ENCODE data around the gene MYL2.

The MYL2 gene

DNA sequence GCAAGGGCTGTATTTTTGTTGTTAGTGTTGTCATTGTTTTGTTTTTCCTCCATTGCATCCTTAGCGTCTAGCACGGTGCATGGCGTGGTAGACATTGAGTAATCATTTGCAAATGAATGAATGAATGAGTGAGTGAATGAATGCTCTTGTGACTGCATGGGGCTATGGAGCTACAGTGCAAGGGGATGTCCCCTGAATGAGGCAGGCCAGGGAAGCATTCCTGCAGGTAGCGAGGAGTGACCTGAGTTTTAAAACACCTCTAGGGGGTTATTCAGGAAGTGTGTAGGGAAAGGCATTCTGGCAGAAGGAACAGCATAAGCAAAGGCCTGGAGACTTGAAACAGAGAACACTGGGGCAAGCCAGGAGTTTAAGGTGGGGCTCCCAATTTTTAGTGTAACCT, 16.9 kb downstream of the MYL2 start:
- Histone ChIP-seq H3K4me3 (ENCODE audit: low read length) (no peak overlapping the region), H3K27me3 (ENCODE audit: control insufficient read depth, low read length) (no peaks in the 10 kb centered on the region), H3K36me3 (ENCODE audit: control insufficient read depth, low read length) (no peaks in the 10 kb centered on the region), H3K4me2 (ENCODE audit: low read length) (no peak overlapping the region), H3K9me3 (ENCODE audit: control insufficient read depth, insufficient read depth, low read length) (no peaks in the 10 kb centered on the region), H3K9me2 (replicated peaks; ENCODE audit: control insufficient read depth, low read length) (no peaks in the 10 kb centered on the region), H3K4me1 (ENCODE audit: control insufficient read depth, low read length) (peaks cover 12% of the 10 kb centered on the region), H3K27ac (ENCODE audit: low read depth, low read length) (no peak overlapping the region), H3F3A (ENCODE audit: control insufficient read depth, insufficient read depth) (peaks cover 5% of the 10 kb centered on the region; the same call in 1 of the 2 replicates), H3K79me2 (ENCODE audit: control insufficient read depth, low read length) (no peaks in the 10 kb centered on the region), H4K20me1 (ENCODE audit: control insufficient read depth, insufficient read depth, low read depth, low read length) (no peaks in the 10 kb centered on the region)
- TF ChIP-seq EZH2phosphoT487 (IDR thresholded peaks at IDR 0.05; ENCODE audit: borderline replicate concordance, low read length) = no peak
- TF ChIP-seq CTCF (IDR thresholded peaks at IDR 0.05; ENCODE audit: low read depth, low read length, poor library complexity, severe bottlenecking) = no peak

- TF ChIP-seq EZH2phosphoT487 (IDR thresholded peaks at IDR 0.05; ENCODE audit: borderline replicate concordance, low read length) (no peak), CTCF (IDR thresholded peaks at IDR 0.05; ENCODE audit: low read depth, low read length, poor library complexity, severe bottlenecking) (no peak)
- Histone ChIP-seq H3K4me2 (ENCODE audit: low read length) (no peak overlapping the region), H3K27ac (ENCODE audit: low read depth, low read length) (no peak overlapping the region), H3K36me3 (ENCODE audit: control insufficient read depth, low read length) (no peaks in the 10 kb centered on the region), H4K20me1 (ENCODE audit: control insufficient read depth, insufficient read depth, low read depth, low read length) (no peaks in the 10 kb centered on the region), H3K4me1 (ENCODE audit: control insufficient read depth, low read length) (peaks cover 5% of the 10 kb centered on the region), H3K9me2 (replicated peaks; ENCODE audit: control insufficient read depth, low read length) (no peaks in the 10 kb centered on the region), H3K4me3 (ENCODE audit: low read length) (no peak overlapping the region), H3F3A (ENCODE audit: control insufficient read depth, insufficient read depth) (peaks cover under 1% of the 10 kb centered on the region; the same call in 1 of the 2 replicates), H3K27me3 (ENCODE audit: control insufficient read depth, low read length) (no peaks in the 10 kb centered on the region), H3K9me3 (ENCODE audit: control insufficient read depth, insufficient read depth, low read length) (no peaks in the 10 kb centered on the region), H3K79me2 (ENCODE audit: control insufficient read depth, low read length) (no peaks in the 10 kb centered on the region)
Measured at GRCh38 chr12:110901401-110901800, 19.0 kb downstream of the MYL2 start.

DNA sequence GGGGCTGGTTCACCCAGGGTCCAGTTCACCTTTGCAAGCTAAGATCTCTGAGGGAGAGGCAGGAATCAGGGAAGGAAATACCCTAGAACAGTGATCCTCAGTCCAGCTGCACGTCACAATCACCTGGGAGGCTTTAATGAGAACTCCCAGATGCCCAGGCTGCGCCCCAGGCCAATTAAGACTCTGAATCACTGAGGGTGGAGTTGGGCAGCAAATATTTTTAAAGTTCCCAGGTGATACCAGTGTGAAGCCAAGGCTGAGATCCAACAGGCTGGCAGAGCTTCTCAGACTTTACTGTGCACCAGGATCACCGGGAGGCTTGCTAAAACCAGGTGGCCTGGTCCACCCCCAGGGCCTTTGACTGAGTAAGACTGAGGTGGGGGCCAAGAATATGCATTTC, 23.8 kb downstream of the MYL2 start:
- H3K27me3 ChIP-seq (ENCODE audit: control insufficient read depth, low read length) = peaks cover 3% of the 10 kb centered on the region; the same call in 1 of the 2 replicates
- H3K79me2 ChIP-seq (ENCODE audit: control insufficient read depth, low read length) = no peaks in the 10 kb centered on the region
- no peak overlapping the region for H3K4me3 ChIP-seq (ENCODE audit: low read length)
- H4K20me1 ChIP-seq (ENCODE audit: control insufficient read depth, insufficient read depth, low read depth, low read length) = no peaks in the 10 kb centered on the region
- no peaks in the 10 kb centered on the region for H3K9me3 ChIP-seq (ENCODE audit: control insufficient read depth, insufficient read depth, low read length)
- TF ChIP-seq CTCF (IDR thresholded peaks at IDR 0.05; ENCODE audit: low read depth, low read length, poor library complexity, severe bottlenecking) (no peak), EZH2phosphoT487 (IDR thresholded peaks at IDR 0.05; ENCODE audit: borderline replicate concordance, low read length) (no peak)
- no peaks in the 10 kb centered on the region for H3K9me2 ChIP-seq (replicated peaks; ENCODE audit: control insufficient read depth, low read length)
- no peaks in the 10 kb centered on the region for H3K36me3 ChIP-seq (ENCODE audit: control insufficient read depth, low read length)
- no peak overlapping the region for H3K4me2 ChIP-seq (ENCODE audit: low read length)
- H3K4me1 ChIP-seq (ENCODE audit: control insufficient read depth, low read length) = peaks cover 8% of the 10 kb centered on the region
- H3F3A ChIP-seq (ENCODE audit: control insufficient read depth, insufficient read depth) = no peaks in the 10 kb centered on the region
- H3K27ac ChIP-seq (ENCODE audit: low read depth, low read length) = no peak overlapping the region
